GM23338 (cell line): Measurements from ENCODE around the gene TIMM10. TPM values are rescaled to one million over a fixed set of nuclear protein-coding genes. Genes with fewer than 3 reads are reported as not detected.
A peak's percentile ranks its signal among the peaks of the same experiment; 100 is the strongest.

Source experiments
- ATAC-seq: fragments of 200-7000 bp; cut with Tn5 transposase; 3 replicates; pipeline ENCODE4 v1.9.1; 2020
- DNase-seq: peaks from one replicate; pipeline ENCODE4 v3.0.0-alpha.2; 2015; ENCODE audit warnings: low spot score
- H2AFZ ChIP-seq: fragments of 200-600 bp; sonication (generic); 2 replicates; pipeline ENCODE4 v1.8.0; 2016; ENCODE audit warnings: antibody characterized with exemption, mild to moderate bottlenecking, moderate library complexity
- H3F3A ChIP-seq: fragments of 200-600 bp; sonication (generic); replicated peaks from 2 replicates; pipeline ENCODE4 v1.8.0; 2017; ENCODE audit warnings: antibody characterized with exemption, mixed run types, low read depth
- H3K27ac ChIP-seq: fragments of 200-600 bp; sonication (generic); 2 replicates; pipeline ENCODE4 v1.6.1; 2016; ENCODE audit warnings: low read depth
- H3K27me3 ChIP-seq: fragments of 200-600 bp; sonication (generic); 2 replicates; pipeline ENCODE4 v1.8.0; 2016; ENCODE audit warnings: mild to moderate bottlenecking, mixed run types, moderate library complexity; ENCODE audit not compliant: insufficient read depth
- H3K36me3 ChIP-seq: fragments of 200-600 bp; sonication (generic); 2 replicates; pipeline ENCODE4 v1.8.0; 2016; ENCODE audit warnings: mild to moderate bottlenecking; ENCODE audit not compliant: insufficient read depth
- H3K4me1 ChIP-seq: fragments of 200-600 bp; sonication (generic); 2 replicates; pipeline ENCODE4 v1.8.0; 2016; ENCODE audit warnings: mild to moderate bottlenecking, moderate library complexity; ENCODE audit not compliant: insufficient read depth
- H3K4me2 ChIP-seq: fragments of 200-600 bp; sonication (generic); 2 replicates; pipeline ENCODE4 v1.7.1; 2017; ENCODE audit warnings: mixed run types
- H3K4me3 ChIP-seq: fragments of 200-600 bp; sonication (generic); 2 replicates; pipeline ENCODE4 v1.6.1; 2016; ENCODE audit warnings: mixed run types
- H3K79me2 ChIP-seq: fragments of 200-600 bp; sonication (generic); replicated peaks from 2 replicates; pipeline ENCODE4 v1.8.0; 2017; ENCODE audit warnings: mild to moderate bottlenecking; ENCODE audit not compliant: insufficient read depth
- H3K9me2 ChIP-seq: fragments of 200-600 bp; sonication (generic); 2 replicates; pipeline ENCODE4 v1.8.0; 2017; ENCODE audit not compliant: insufficient read depth
- H4K20me1 ChIP-seq: fragments of 200-600 bp; sonication (generic); replicated peaks from 2 replicates; pipeline ENCODE4 v1.8.0; 2017; ENCODE audit warnings: mild to moderate bottlenecking; ENCODE audit not compliant: insufficient read depth
- H3K27ac Mint-ChIP-seq: 2 replicates; pipeline ENCODE4 v1.8.0; 2020; ENCODE audit warnings: inconsistent platforms, mild to moderate bottlenecking, moderate library complexity, mixed read lengths
- H3K27me3 Mint-ChIP-seq: 3 replicates; pipeline ENCODE4 v1.8.0; 2022; ENCODE audit warnings: low read depth, mild to moderate bottlenecking, moderate library complexity, mixed read lengths, inconsistent platforms; ENCODE audit not compliant: insufficient read depth, poor library complexity
- H3K36me3 Mint-ChIP-seq: 3 replicates; pipeline ENCODE4 v1.8.0; 2021; ENCODE audit warnings: low read depth, mild to moderate bottlenecking, inconsistent platforms, moderate library complexity, mixed read lengths
- H3K4me1 Mint-ChIP-seq: 3 replicates; pipeline ENCODE4 v1.8.0; 2020; ENCODE audit warnings: mild to moderate bottlenecking, inconsistent platforms, mixed read lengths
- H3K4me3 Mint-ChIP-seq: 3 replicates; pipeline ENCODE4 v1.8.0; 2021; ENCODE audit warnings: moderate library complexity, mild to moderate bottlenecking, inconsistent platforms, mixed read lengths
- H3K9me3 Mint-ChIP-seq: 3 replicates; pipeline ENCODE4 v1.8.0; 2020; ENCODE audit warnings: moderate library complexity, mild to moderate bottlenecking, inconsistent platforms, mixed read lengths
- CREB1 ChIP-seq: fragments of 250-450 bp; sonication (Bioruptor Pico); IDR thresholded peaks from 2 replicates; pipeline ENCODE4 v1.5.0; 2020; ENCODE audit warnings: low read depth, mild to moderate bottlenecking, moderate library complexity
- CTCF ChIP-seq, 2 experiments: fragments of 200-600 bp in 1 of 2; sonication (generic) in 1 of 2; conservative IDR thresholded peaks; 2 replicates each; pipeline versions ENCODE4 v1.5.1 to v1.6.1; 2016 to 2017; ENCODE audit warnings: antibody characterized with exemption in 2 of 2, low read depth in 2 of 2, mild to moderate bottlenecking in 2 of 2, moderate library complexity in 1 of 2
- ETS1 ChIP-seq: IDR thresholded peaks from 2 replicates; pipeline ENCODE4 v1.6.1; 2016; ENCODE audit warnings: antibody characterized with exemption
- POLR2AphosphoS5 ChIP-seq: IDR thresholded peaks from 2 replicates; pipeline ENCODE4 v1.6.1; 2016; ENCODE audit warnings: antibody characterized with exemption, low read depth
- REST ChIP-seq: IDR thresholded peaks from one replicate; pipeline ENCODE4 v1.6.1; 2018; ENCODE audit warnings: antibody characterized with exemption; ENCODE audit not compliant: unreplicated experiment
- ZNF114 ChIP-seq: fragments of 250-450 bp; sonication (Bioruptor Pico); IDR thresholded peaks from 2 replicates; pipeline ENCODE4 v1.5.0; 2020; ENCODE audit warnings: mild to moderate bottlenecking, moderate library complexity
- ZNF462 ChIP-seq: fragments of 250-450 bp; sonication (Bioruptor Pico); IDR thresholded peaks from 2 replicates; pipeline ENCODE4 v1.5.0; 2020; ENCODE audit warnings: mild to moderate bottlenecking, moderate library complexity
- polyA plus RNA-seq: library from polyadenylated mRNA; unstranded; fragments of >200 nt; fragmentation: Nextera tagmentation; extraction: Ambion mirVana; gene quantifications from 2 replicates; pipeline ENCODE4 v1.2.1, GENCODE V29; 2016
- total RNA-seq: library from RNA; depleted of rRNA; stranded (reverse); fragments of >200 nt; shearing (Covaris generic); gene quantifications from 2 replicates; pipeline ENCODE4 v1.2.3, GENCODE V29; 2014

The TIMM10 gene
- total and polyA plus RNA-seq, 2 experiments from 2014 or later = 59.1 to 194 TPM

- H3K4me1 ChIP-seq = no peaks in the 10 kb centered on the region; the same call in 1 of the 2 replicates
- TF ChIP-seq POLR2AphosphoS5 (no peak), CTCF (conservative IDR thresholded peaks at IDR 0.05; ENCODE audit: low read depth in 2 of 2) (peak; percentile 87 to 92), REST (no peak), CREB1 (no peak), ZNF462 (CRISPR knock-in tag) (peak; percentile 69; the same call in 1 of the 2 replicates), ZNF114 (CRISPR knock-in tag) (no peak), ETS1 (no peak)
- peaks cover 11% of the 10 kb centered on the region; the same call in 1 of the 2 replicates for H3F3A ChIP-seq
- Mint-ChIP-seq H3K27ac (peak overlapping the region; percentile 100), H3K4me1 (peaks cover 48% of the 10 kb centered on the region), H3K9me3 (no peaks in the 10 kb centered on the region), H3K4me3 (no peak overlapping the region), H3K27me3 (peaks cover 9% of the 10 kb centered on the region), H3K36me3 (peaks cover 81% of the 10 kb centered on the region)
- H3K36me3 ChIP-seq = peaks cover 10% of the 10 kb centered on the region; the same call in 1 of the 2 replicates
- no peak overlapping the region for H3K4me2 ChIP-seq
- peak; percentile 83 for ATAC-seq
- DNase-seq = peak; percentile 97
- no peaks in the 10 kb centered on the region for H3K27me3 ChIP-seq
- no peaks in the 10 kb centered on the region; the same call in 1 of the 2 replicates for H4K20me1 ChIP-seq
- H2AFZ ChIP-seq = no peak overlapping the region
- no peaks in the 10 kb centered on the region; the same call in 1 of the 2 replicates for H3K79me2 ChIP-seq
- H3K27ac ChIP-seq = peak overlapping the region; percentile 94
- H3K4me3 ChIP-seq = no peak overlapping the region
- H3K9me2 ChIP-seq = no peaks in the 10 kb centered on the region
Measured at GRCh38 chr11:57493507-57494503, 36.7 kb downstream of the TIMM10 start.
